ENCODE results near the gene PTPRN2.

The PTPRN2 gene

GRCh38 chr7:157522189-157522588 is 1065.4 kb downstream of the PTPRN2 start:
- no peak for DNase-seq

GRCh38 chr7:157521752-157522151 is 1065.9 kb downstream of the PTPRN2 start:
- DNase-seq = no peak

- no peak for DNase-seq
These were observed 1066.4 kb downstream of the PTPRN2 start for GRCh38 chr7:157521061-157521731.

GRCh38 chr7:157520249-157520648 is 1067.4 kb downstream of the PTPRN2 start:
- DNase-seq = no peak

GRCh38 chr7:157519798-157520244 is 1067.8 kb downstream of the PTPRN2 start:
- DNase-seq = no peak

GRCh38 chr7:157519246-157519645 is 1068.4 kb downstream of the PTPRN2 start:
- DNase-seq = no peak

- no peak for DNase-seq
These were observed 1069.0 kb downstream of the PTPRN2 start for GRCh38 chr7:157518514-157519175.

- no peak for DNase-seq
These were observed 1069.7 kb downstream of the PTPRN2 start for GRCh38 chr7:157517782-157518513.

- no peak for DNase-seq
These were observed 1070.5 kb downstream of the PTPRN2 start for GRCh38 chr7:157516911-157517781.

- no peak for DNase-seq
These were observed 1071.3 kb downstream of the PTPRN2 start for GRCh38 chr7:157516311-157516710.

GRCh38 chr7:157515342-157516041 is 1072.1 kb downstream of the PTPRN2 start:
- DNase-seq = no peak

GRCh38 chr7:157514746-157515145 is 1072.9 kb downstream of the PTPRN2 start:
- no peak for DNase-seq

- no peak for DNase-seq
These were observed 1073.3 kb downstream of the PTPRN2 start for GRCh38 chr7:157514306-157514705.

- DNase-seq = no peak
These were observed 1073.9 kb downstream of the PTPRN2 start for GRCh38 chr7:157513682-157514081.

- no peak for DNase-seq
These were observed 1074.4 kb downstream of the PTPRN2 start for GRCh38 chr7:157513162-157513621.

GRCh38 chr7:157509226-157509625 is 1078.4 kb downstream of the PTPRN2 start:
- no peak for DNase-seq

GRCh38 chr7:157508477-157508881 is 1079.1 kb downstream of the PTPRN2 start:
- no peak for DNase-seq

GRCh38 chr7:157507987-157508386 is 1079.6 kb downstream of the PTPRN2 start:
- no peak for DNase-seq

- DNase-seq = no peak
These were observed 1081.4 kb downstream of the PTPRN2 start for GRCh38 chr7:157506268-157506667.

- no peak for DNase-seq
These were observed 1082.0 kb downstream of the PTPRN2 start for GRCh38 chr7:157505646-157506045.

GRCh38 chr7:157503229-157503628 is 1084.4 kb downstream of the PTPRN2 start:
- DNase-seq = no peak

GRCh38 chr7:157502701-157503111 is 1084.9 kb downstream of the PTPRN2 start:
- DNase-seq = peak; percentile 40 to 43
